HepG2 (cell line): ENCODE measurements around the gene SEMA3F. TPM values are rescaled to one million over a fixed set of nuclear protein-coding genes. Genes with fewer than 3 reads are reported as not detected.

Source experiments
- BORCS8-MEF2B ChIP-seq: sonication (generic); formaldehyde crosslinking; IDR thresholded peaks from 2 replicates; pipeline ENCODE4 v1.8.0; 2022; ENCODE audit warnings: mild to moderate bottlenecking, missing genetic modification reagents
- CREM ChIP-seq, 2 experiments: sonication (generic) in 1 of 2; formaldehyde crosslinking in 1 of 2; IDR thresholded peaks; 2 replicates each; pipeline versions ENCODE4 v1.4.0 to v1.6.1; 2016 to 2020; ENCODE audit warnings: antibody characterized with exemption in 1 of 2, mild to moderate bottlenecking in 1 of 2, missing genetic modification reagents in 1 of 2
- ESRRA ChIP-seq: sonication (generic); formaldehyde crosslinking; IDR thresholded peaks from 2 replicates; pipeline ENCODE4 v1.5.1; 2020; ENCODE audit warnings: mild to moderate bottlenecking, low read depth, missing genetic modification reagents
- MED13 ChIP-seq: sonication (generic); formaldehyde crosslinking; IDR thresholded peaks from 2 replicates; pipeline ENCODE4 v1.5.0; 2020; ENCODE audit warnings: missing genetic modification reagents
- PHF5A ChIP-seq: IDR thresholded peaks from one replicate; pipeline ENCODE4 v1.6.1; 2018; ENCODE audit warnings: low read depth, missing genetic modification reagents; ENCODE audit not compliant: unreplicated experiment
- PLRG1 ChIP-seq: fragments of 450-650 bp; conservative IDR thresholded peaks from 2 replicates; pipeline ENCODE4 v1.6.1; 2016
- RBM22 ChIP-seq: fragments of 200-400 bp; formaldehyde crosslinking; optimal IDR thresholded peaks from 2 replicates; pipeline ENCODE3; 2017; ENCODE audit warnings: mild to moderate bottlenecking, low read length, moderate library complexity
- RFXAP ChIP-seq: sonication (generic); formaldehyde crosslinking; IDR thresholded peaks from 2 replicates; pipeline ENCODE4 v1.4.0; 2020; ENCODE audit warnings: missing genetic modification reagents, borderline replicate concordance
- SMC3 ChIP-seq: IDR thresholded peaks from 2 replicates; pipeline ENCODE4 v1.6.1; 2011; ENCODE audit warnings: low read length, improper control_type of control experiment
- SP4 ChIP-seq: sonication (generic); formaldehyde crosslinking; IDR thresholded peaks from 2 replicates; pipeline ENCODE4 v1.8.1; 2023; ENCODE audit warnings: mild to moderate bottlenecking, missing genetic modification reagents
- TRIM22 ChIP-seq: fragments of 450-650 bp; IDR thresholded peaks from 2 replicates; pipeline ENCODE4 v1.6.1; 2017
- YEATS4 ChIP-seq: sonication (generic); formaldehyde crosslinking; IDR thresholded peaks from 2 replicates; pipeline ENCODE4 v1.4.0; 2020; ENCODE audit warnings: missing genetic modification reagents, borderline replicate concordance
- ZBTB3 ChIP-seq: sonication (generic); formaldehyde crosslinking; IDR thresholded peaks from 2 replicates; pipeline ENCODE4 v1.4.0; 2020; ENCODE audit warnings: low read depth, mild to moderate bottlenecking, moderate library complexity, missing genetic modification reagents, borderline replicate concordance
- ZFYVE20 ChIP-seq: sonication (generic); formaldehyde crosslinking; IDR thresholded peaks from 2 replicates; pipeline ENCODE4 v1.8.0; 2023; ENCODE audit warnings: low read depth, mild to moderate bottlenecking, moderate library complexity, missing genetic modification reagents, borderline replicate concordance
- ZKSCAN1 ChIP-seq: fragments of 150-350 bp; IDR thresholded peaks from 2 replicates; pipeline ENCODE4 v1.6.1; 2014; ENCODE audit warnings: low read length
- ZNF101 ChIP-seq: sonication (generic); formaldehyde crosslinking; IDR thresholded peaks from 2 replicates; pipeline ENCODE4 v1.4.0; 2020; ENCODE audit warnings: mild to moderate bottlenecking, low read depth, missing genetic modification reagents, borderline replicate concordance
- ZNF224 ChIP-seq: sonication (generic); formaldehyde crosslinking; IDR thresholded peaks from 2 replicates; pipeline ENCODE4 v1.5.0; 2020; ENCODE audit warnings: mild to moderate bottlenecking, missing genetic modification reagents
- ZNF574 ChIP-seq: sonication (generic); formaldehyde crosslinking; IDR thresholded peaks from 2 replicates; pipeline ENCODE4 v1.4.0; 2020; ENCODE audit warnings: missing genetic modification reagents
- ZNF577 ChIP-seq: sonication (generic); formaldehyde crosslinking; IDR thresholded peaks from 2 replicates; pipeline ENCODE4 v1.4.0; 2020; ENCODE audit warnings: mild to moderate bottlenecking, low read depth, missing genetic modification reagents, borderline replicate concordance
- ZNF749 ChIP-seq: sonication (generic); formaldehyde crosslinking; IDR thresholded peaks from 2 replicates; pipeline ENCODE4 v1.8.0; 2022; ENCODE audit warnings: mild to moderate bottlenecking, missing genetic modification reagents, moderate library complexity, borderline replicate concordance
- polyA plus RNA-seq, 8 experiments: library from polyadenylated mRNA; depleted of rRNA in 3 of 8; stranded (reverse) in 7 of 8; unstranded in 1 of 8; fragments of >200 nt; fragmentation: Illumina TruSeq in 4 of 8; extraction: Trizol in 4 of 8; gene quantifications; 2 replicates each; pipeline versions ENCODE4 v1.2.1 to v1.2.3, GENCODE V29; 2011 to 2016; ENCODE audit warnings: low read depth in 4 of 8, missing spikeins in 1 of 8, mixed read lengths in 1 of 8; ENCODE audit not compliant: insufficient read depth in 1 of 8
- total RNA-seq, 5 experiments: library from RNA; depleted of rRNA; stranded (reverse); fragments of >200 nt; fragmentation: Illumina TruSeq; extraction: Trizol; gene quantifications; 2 replicates each; pipeline ENCODE4 v1.2.3, GENCODE V29; 2016; ENCODE audit warnings: low read depth in 1 of 5
- TF ChIP-seq, protein P1 (sequence below): sonication (generic); formaldehyde crosslinking; IDR thresholded peaks from 2 replicates; pipeline ENCODE4 v1.9.0; 2022; ENCODE audit warnings: missing genetic modification reagents, mild to moderate bottlenecking, borderline replicate concordance
- TF ChIP-seq, protein P2 (sequence below): sonication (generic); formaldehyde crosslinking; IDR thresholded peaks from 2 replicates; pipeline ENCODE4 v1.4.0; 2020; ENCODE audit warnings: missing genetic modification reagents

Gene SEMA3F
- total and polyA plus RNA-seq, 2 of the 13 experiments (the other 11 are each of a cell fraction or from before 2014, with no cell fraction given): 7.6 to 17.2 TPM

GRCh38 chr3:50201573-50202315, 46.6 kb downstream of the SEMA3F start (continued):
- TF ChIP-seq, protein P1, sequence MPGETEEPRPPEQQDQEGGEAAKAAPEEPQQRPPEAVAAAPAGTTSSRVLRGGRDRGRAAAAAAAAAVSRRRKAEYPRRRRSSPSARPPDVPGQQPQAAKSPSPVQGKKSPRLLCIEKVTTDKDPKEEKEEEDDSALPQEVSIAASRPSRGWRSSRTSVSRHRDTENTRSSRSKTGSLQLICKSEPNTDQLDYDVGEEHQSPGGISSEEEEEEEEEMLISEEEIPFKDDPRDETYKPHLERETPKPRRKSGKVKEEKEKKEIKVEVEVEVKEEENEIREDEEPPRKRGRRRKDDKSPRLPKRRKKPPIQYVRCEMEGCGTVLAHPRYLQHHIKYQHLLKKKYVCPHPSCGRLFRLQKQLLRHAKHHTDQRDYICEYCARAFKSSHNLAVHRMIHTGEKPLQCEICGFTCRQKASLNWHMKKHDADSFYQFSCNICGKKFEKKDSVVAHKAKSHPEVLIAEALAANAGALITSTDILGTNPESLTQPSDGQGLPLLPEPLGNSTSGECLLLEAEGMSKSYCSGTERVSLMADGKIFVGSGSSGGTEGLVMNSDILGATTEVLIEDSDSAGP (CRISPR knock-in tag): peak; percentile 56
- TF ChIP-seq YEATS4 (peak; percentile 66; the same call in 1 of the 2 replicates), SP4 (0 out of 2 replicates have a peak, but pooled peaks have one; percentile 21), ZKSCAN1 (no peak), CREM (IDR thresholded peaks at IDR 0.05) (peak; percentile 71), CREM (CRISPR knock-in tag; IDR thresholded peaks at IDR 0.05) (no peak), SMC3 (no peak; the same call in 1 of the 2 replicates), ZNF574 (CRISPR knock-in tag) (0 out of 2 replicates have a peak, but pooled peaks have one; percentile 27), RFXAP (CRISPR knock-in tag) (no peak), BORCS8-MEF2B (CRISPR knock-in tag) (no peak), RBM22 (no peak), ZFYVE20 (CRISPR knock-in tag) (no peak), ZNF577 (CRISPR knock-in tag) (no peak), ZBTB3 (no peak), PLRG1 (no peak), ESRRA (peak; percentile 58; the same call in 1 of the 2 replicates), ZNF101 (no peak), ZNF749 (0 out of 2 replicates have a peak, but pooled peaks have one; percentile 2), MED13 (CRISPR knock-in tag) (no peak), TRIM22 (no peak), ZNF224 (0 out of 2 replicates have a peak, but pooled peaks have one; percentile 67), PHF5A (CRISPR knock-in tag) (peak; percentile 61)
- TF ChIP-seq, protein P2, sequence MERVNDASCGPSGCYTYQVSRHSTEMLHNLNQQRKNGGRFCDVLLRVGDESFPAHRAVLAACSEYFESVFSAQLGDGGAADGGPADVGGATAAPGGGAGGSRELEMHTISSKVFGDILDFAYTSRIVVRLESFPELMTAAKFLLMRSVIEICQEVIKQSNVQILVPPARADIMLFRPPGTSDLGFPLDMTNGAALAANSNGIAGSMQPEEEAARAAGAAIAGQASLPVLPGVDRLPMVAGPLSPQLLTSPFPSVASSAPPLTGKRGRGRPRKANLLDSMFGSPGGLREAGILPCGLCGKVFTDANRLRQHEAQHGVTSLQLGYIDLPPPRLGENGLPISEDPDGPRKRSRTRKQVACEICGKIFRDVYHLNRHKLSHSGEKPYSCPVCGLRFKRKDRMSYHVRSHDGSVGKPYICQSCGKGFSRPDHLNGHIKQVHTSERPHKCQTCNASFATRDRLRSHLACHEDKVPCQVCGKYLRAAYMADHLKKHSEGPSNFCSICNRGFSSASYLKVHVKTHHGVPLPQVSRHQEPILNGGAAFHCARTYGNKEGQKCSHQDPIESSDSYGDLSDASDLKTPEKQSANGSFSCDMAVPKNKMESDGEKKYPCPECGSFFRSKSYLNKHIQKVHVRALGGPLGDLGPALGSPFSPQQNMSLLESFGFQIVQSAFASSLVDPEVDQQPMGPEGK (CRISPR knock-in tag): peak; percentile 88
